Glutamatergic neuron (in vitro differentiated cells): ENCODE data around the gene CTDSP2. TPM values are rescaled to one million over a fixed set of nuclear protein-coding genes. Genes with fewer than 3 reads are reported as not detected.

Source experiments
- DNase-seq: peaks from one replicate; pipeline ENCODE4 v3.0.0; 2022
- H3K27ac Mint-ChIP-seq: one replicate; pipeline ENCODE4 v1.8.0; 2020; ENCODE audit warnings: mild to moderate bottlenecking, mixed read lengths, inconsistent platforms; ENCODE audit not compliant: unreplicated experiment
- H3K27me3 Mint-ChIP-seq: one replicate; pipeline ENCODE4 v1.8.0; 2020; ENCODE audit warnings: mild to moderate bottlenecking, moderate library complexity, mixed read lengths, inconsistent platforms; ENCODE audit not compliant: unreplicated experiment
- H3K36me3 Mint-ChIP-seq: one replicate; pipeline ENCODE4 v1.8.0; 2020; ENCODE audit warnings: mild to moderate bottlenecking, mixed read lengths, inconsistent platforms; ENCODE audit not compliant: unreplicated experiment
- H3K4me1 Mint-ChIP-seq: one replicate; pipeline ENCODE4 v1.8.0; 2020; ENCODE audit warnings: mild to moderate bottlenecking, low read depth, mixed read lengths, inconsistent platforms; ENCODE audit not compliant: unreplicated experiment
- H3K4me3 Mint-ChIP-seq: one replicate; pipeline ENCODE4 v1.8.0; 2020; ENCODE audit warnings: mild to moderate bottlenecking, mixed read lengths, inconsistent platforms; ENCODE audit not compliant: unreplicated experiment
- H3K9me3 Mint-ChIP-seq: one replicate; pipeline ENCODE4 v1.8.0; 2020; ENCODE audit warnings: mild to moderate bottlenecking, moderate library complexity, mixed read lengths, inconsistent platforms; ENCODE audit not compliant: unreplicated experiment
- total RNA-seq: library from RNA; stranded (reverse); fragmentation: NEBNext Ultra II Directional; extraction: Animal tissue kit (Norgen Biotek cat#: 25700); gene quantifications from one replicate; pipeline ENCODE4 v1.2.1, GENCODE V29; 2021; ENCODE audit not compliant: unreplicated experiment
- TF ChIP-seq, protein P1 (sequence below): fragments of 200-600 bp; sonication (generic); IDR thresholded peaks from one replicate; pipeline ENCODE4 v1.5.0; 2021; ENCODE audit not compliant: partially characterized antibody, unreplicated experiment

Gene CTDSP2
- total RNA-seq, 1 donor from 2014 or later = 127 TPM

DNA sequence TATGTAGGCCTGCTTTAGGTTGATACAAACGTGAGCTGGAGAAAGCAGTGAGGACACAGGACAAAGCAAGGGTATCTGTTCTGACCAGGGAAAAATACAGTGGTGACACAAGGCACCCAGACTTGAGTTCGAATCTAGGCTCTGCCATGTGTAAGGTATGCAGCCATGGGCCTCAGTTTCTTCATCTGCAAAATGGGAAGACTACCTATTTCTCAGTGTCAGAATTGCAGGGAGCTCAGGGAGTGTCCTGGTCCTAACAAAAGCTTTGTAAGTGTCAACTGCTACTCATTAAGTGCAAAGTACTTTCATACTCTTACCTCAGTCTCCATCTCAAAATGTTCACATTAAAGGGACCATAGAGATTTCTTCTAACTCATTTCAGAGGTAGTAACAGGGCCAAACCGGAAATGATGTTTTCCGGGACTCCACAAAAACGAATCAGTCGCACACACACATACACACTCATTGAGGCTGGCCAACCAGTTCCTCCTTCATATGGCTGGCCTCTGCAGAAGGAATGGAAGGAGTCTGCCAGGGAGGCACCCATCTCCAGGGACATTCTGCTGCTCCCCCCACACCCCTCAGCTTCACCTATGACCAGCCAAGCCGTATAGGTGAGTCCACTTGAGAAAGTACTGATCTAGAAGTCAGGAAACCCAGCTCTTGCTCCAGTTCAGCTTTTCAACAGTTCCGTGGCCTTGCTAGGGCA is 7.8 kb downstream of the CTDSP2 start:
- TF ChIP-seq, protein P1, sequence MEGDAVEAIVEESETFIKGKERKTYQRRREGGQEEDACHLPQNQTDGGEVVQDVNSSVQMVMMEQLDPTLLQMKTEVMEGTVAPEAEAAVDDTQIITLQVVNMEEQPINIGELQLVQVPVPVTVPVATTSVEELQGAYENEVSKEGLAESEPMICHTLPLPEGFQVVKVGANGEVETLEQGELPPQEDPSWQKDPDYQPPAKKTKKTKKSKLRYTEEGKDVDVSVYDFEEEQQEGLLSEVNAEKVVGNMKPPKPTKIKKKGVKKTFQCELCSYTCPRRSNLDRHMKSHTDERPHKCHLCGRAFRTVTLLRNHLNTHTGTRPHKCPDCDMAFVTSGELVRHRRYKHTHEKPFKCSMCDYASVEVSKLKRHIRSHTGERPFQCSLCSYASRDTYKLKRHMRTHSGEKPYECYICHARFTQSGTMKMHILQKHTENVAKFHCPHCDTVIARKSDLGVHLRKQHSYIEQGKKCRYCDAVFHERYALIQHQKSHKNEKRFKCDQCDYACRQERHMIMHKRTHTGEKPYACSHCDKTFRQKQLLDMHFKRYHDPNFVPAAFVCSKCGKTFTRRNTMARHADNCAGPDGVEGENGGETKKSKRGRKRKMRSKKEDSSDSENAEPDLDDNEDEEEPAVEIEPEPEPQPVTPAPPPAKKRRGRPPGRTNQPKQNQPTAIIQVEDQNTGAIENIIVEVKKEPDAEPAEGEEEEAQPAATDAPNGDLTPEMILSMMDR = no peak
- Mint-ChIP-seq H3K27me3 (peaks cover 6% of the 10 kb centered on the region), H3K9me3 (no peaks in the 10 kb centered on the region), H3K4me3 (no peak overlapping the region), H3K27ac (no peak overlapping the region), H3K36me3 (no peaks in the 10 kb centered on the region), H3K4me1 (peaks cover 66% of the 10 kb centered on the region)
- no peak for DNase-seq

DNA sequence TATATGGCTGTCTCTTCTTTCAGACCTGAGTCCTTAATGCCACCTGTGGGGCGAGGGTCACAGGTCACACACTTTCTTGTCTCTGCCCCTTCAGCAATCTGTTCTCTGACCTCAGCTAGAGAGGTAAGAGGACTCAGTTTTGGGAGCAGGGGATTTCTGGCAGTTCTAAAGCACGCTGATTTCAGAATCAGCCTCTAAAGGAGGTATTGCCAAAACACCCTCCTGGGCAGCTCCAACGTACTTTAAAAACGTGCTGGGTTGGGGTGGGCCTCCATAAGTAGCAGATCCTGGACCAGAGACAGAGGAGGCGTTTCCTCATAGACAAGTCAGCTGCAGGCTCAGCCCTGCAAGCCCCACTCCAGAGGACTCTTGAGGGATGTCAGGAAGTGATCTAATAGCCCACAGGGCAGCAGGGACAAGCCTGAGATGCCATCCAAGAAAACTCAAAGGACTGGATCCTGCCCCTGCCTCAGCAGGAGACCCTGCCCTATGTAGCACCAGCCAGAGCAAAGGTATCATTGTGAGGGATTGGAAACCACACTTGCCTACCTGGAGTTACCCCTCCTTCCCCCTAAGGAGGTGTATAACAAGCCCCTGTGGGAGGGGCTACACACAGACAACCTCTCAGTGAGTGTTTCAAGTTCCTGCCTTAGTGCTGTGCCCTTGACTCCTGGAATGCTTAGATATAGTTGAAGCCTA is 8.5 kb downstream of the CTDSP2 start:
- Mint-ChIP-seq H3K36me3 (no peaks in the 10 kb centered on the region), H3K27ac (peak overlapping the region; percentile 33), H3K9me3 (no peaks in the 10 kb centered on the region), H3K4me3 (peak overlapping the region; percentile 38), H3K27me3 (peaks cover 6% of the 10 kb centered on the region), H3K4me1 (peaks cover 70% of the 10 kb centered on the region)
- TF ChIP-seq, protein P1 = no peak
- DNase-seq = no peak

DNA sequence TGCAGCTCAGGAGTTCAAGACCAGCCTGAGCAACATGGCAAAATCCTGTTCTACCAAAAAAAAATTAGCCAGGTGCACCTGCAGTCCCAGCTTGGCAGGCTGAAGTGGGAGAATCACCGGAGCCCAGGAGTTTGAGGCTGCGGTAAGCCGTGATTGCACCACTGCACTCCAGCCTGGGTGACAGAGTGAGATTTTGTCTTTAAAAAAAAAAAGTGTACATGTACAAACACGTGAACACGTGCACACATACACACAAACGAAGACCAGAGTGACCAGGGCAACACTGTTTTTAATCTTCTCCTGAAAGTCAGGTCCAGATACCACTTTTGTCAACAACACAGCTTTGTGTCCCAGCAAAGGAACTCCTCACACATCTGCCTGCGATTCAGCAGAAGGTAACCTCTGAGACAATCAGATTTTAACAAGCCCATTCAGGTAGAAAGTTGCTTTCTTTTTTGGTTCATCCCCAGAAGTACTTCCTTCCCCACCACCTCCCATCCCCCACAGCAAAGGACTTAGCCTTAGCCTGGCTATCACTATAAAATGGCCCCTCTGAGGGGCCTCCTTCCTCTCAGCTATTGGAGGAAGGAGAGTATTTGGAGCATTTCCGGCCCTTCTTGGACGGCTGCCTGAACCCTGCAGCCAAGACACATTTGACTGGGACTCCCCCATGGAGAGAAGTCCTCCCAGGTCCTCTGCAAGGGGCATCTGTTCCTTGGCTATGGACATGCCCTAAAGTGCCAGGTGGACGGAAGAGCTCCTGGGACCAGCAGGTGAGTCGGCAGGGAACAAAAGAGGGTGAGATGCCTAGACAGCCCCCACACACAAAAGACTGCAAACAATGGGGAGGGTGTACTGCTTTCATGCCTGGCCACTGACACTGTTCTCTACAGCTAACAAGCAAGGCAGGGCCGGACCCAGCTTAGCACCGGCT is 9.8 kb downstream of the CTDSP2 start:
- Mint-ChIP-seq H3K4me3 (peak overlapping the region; percentile 49), H3K27ac (no peak overlapping the region), H3K9me3 (no peaks in the 10 kb centered on the region), H3K4me1 (peaks cover 63% of the 10 kb centered on the region), H3K27me3 (peaks cover 6% of the 10 kb centered on the region), H3K36me3 (no peaks in the 10 kb centered on the region)
- TF ChIP-seq, protein P1 = no peak
- no peak for DNase-seq

DNA sequence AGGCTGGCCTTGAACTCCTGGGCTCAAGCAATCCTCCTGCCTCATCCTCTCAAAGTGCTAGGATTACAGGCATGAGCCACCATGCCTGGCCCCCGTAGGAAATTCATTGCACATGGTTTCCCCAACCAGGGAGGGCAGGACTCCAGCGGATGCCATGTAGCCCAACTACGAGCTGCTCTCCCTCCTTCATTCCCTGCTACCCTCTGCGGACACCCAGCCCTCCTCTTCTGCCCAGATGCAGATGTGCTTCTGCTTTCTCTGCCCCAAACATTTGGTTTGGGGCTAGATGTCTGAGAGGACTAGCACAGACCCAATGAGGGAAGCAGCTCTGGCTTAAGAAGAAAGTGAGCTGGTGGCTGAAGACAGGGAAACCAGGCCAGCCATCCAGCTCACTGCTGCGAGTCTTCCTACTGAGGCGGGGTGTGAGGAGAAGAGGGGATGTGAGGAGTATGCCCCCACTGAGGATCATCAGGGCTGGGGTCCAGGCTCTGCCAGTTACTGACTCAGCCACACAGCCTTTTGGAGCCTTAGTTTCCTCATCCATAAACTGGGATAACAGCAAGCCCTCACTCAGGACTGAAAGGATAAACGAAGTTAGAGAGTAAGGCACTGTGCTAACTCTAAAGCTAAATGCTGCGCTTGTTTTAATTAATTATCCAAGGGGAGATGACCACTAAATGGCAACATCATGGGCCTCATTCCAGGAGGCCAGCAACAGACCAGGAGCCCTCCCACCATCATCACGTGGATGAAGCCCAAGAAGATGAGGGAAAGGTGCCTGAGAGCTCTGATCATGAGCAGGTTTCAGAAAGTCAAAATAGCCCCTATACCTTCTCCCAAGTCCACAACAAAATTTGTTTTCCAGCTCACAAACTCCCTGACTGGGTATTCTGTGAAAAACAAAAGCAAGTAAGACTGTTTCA is 10.9 kb downstream of the CTDSP2 start:
- no peak overlapping the region for H3K4me3 Mint-ChIP-seq
- TF ChIP-seq, protein P1 = no peak
- no peak for DNase-seq
- H3K27ac Mint-ChIP-seq = peak overlapping the region; percentile 62
- H3K36me3 Mint-ChIP-seq = no peaks in the 10 kb centered on the region
- H3K9me3 Mint-ChIP-seq = no peaks in the 10 kb centered on the region
- H3K27me3 Mint-ChIP-seq = peaks cover 8% of the 10 kb centered on the region
- peaks cover 57% of the 10 kb centered on the region for H3K4me1 Mint-ChIP-seq
